Fibroblast of upper back skin (primary cell): ENCODE measurements around the gene RASSF8.

Experiments
- DNase-seq: peaks from one replicate; pipeline ENCODE4 v3.0.0-alpha.2; 2013

RASSF8 gene

GRCh38 chr12:26062006-26062405 is 103.5 kb downstream of the RASSF8 start:
- no peak for DNase-seq

GRCh38 chr12:26062566-26062965 is 104.1 kb downstream of the RASSF8 start:
- peak; percentile 83 for DNase-seq

- DNase-seq: no peak
Measured at GRCh38 chr12:26065451-26065850, 107.0 kb downstream of the RASSF8 start.

- no peak for DNase-seq
Measured at GRCh38 chr12:26068503-26068902, 110.0 kb downstream of the RASSF8 start.

DNA sequence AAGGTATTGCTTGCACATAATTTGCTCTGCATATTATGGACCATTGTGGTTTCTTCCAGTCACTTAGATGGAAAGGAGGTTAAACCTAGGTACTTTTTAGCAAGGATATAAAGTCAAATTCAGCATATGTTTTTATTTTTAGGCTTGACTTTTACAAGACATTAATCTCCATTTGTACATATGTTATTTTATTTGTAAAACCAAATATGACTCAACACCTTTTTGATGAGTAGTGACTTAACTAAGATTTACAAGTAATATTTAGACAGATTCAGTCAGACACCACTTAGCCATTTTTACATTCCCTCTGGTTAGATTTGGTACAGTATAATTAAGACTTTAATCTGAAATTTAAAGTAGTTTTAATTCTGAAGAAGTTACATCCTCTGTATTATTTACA is 111.3 kb downstream of the RASSF8 start:
- no peak for DNase-seq

- peak; percentile 33 for DNase-seq
Measured at GRCh38 chr12:26077915-26078702, 119.6 kb downstream of the RASSF8 start.

DNA sequence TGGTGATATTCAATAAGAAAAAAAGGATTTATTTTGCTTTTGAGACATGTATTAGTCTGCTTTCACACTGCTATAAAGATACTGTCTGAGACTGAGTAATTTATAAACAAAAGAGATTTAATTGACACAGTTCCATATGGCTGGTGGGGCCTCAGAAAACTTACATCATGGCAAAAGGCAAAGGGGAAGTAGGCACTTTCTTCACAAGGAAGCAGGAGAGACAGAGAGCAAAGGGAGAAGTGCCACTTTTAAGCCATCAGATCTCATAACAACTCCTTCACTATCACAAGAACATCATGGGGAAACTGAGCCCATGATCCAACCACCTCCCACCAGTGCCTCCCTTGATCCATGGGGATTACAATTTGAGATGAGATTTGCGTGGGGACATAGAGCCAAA is 122.4 kb downstream of the RASSF8 start:
- no peak for DNase-seq

DNA sequence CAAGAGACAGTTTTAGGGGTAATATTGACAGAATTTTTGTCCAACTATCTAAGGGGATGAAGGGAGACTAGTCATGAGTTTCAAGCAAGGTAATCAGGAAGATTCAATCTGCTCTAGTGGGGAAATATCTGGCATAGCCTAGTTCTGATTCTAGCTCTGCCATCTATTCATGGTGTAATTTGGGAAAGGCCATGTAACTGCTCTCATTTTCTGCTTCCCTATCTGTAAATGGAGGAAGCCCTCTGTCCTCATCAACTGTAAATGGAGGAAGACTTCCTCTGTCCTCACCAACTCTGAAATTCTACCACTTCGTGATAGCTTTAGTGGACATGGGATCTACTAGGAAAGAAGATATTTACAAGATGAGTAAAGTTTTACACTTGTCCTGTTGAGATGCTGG is 128.5 kb downstream of the RASSF8 start:
- no peak for DNase-seq

- DNase-seq: no peak
Measured at GRCh38 chr12:26088998-26089397, 130.5 kb downstream of the RASSF8 start.

- DNase-seq: peak; percentile 59
Measured at GRCh38 chr12:26090836-26091510, 132.5 kb downstream of the RASSF8 start.

DNA sequence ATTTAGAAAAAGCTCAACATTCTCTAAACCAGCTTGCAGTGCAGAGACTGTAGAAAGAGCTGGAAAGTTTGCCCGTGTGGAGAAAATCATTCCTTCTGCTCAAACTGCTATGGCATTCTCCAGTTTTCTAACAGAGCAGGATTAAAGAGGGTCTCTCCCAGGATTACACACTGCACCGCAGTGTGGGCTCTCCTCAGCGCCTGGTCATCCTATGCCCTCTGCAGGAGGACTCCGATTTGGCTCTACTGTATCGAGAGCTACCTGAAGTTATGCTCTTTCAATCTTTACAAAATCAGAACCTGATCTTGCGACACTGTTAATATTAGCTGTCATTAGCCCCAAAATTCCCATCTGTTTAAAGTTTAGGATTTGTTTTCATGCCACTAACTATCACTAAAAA is 133.3 kb downstream of the RASSF8 start:
- no peak for DNase-seq

- DNase-seq: peak; percentile 57
Measured at GRCh38 chr12:26092346-26093105, 134.0 kb downstream of the RASSF8 start.

- no peak for DNase-seq
Measured at GRCh38 chr12:26095186-26095585, 136.7 kb downstream of the RASSF8 start.

- no peak for DNase-seq
Measured at GRCh38 chr12:26096036-26096435, 137.6 kb downstream of the RASSF8 start.

DNA sequence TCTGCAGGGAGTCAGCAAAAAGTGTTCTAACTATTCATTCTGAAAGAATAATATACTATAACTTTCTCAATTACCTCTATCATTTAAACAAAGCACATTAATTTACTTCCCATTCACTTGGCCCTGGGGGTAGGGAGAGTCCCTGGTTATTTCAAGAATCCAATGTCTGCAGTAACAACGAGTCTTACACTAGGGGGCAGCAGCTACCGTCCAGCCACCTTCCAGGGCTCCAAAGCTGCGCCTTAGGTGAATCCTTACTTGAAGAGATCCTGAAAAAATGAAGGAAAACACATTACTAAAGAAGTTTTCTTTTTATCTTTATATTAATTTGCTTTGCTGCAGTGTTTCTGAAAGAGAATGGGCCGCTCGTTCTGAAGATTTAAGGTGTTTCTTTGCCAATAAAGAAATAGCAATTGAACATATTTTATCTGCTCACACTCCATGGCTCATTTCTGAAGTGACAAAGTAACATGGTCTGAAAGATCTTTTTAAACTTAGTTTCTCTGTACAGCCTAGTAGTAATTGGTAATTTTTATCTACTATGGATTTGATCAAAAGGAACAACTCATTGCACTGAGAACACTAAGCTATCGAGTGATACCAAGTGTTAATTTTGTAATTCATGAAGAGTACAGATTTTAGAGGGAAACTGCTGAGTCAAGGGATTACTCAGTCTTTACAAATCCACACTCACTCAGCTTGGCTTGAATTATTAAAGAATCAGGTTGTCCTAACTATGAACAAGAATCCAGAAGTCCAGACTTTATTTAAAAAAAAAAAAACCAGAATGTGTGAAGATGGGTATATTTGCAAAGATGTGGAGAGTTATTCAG is 138.8 kb downstream of the RASSF8 start:
- DNase-seq: peak; percentile 77

DNA sequence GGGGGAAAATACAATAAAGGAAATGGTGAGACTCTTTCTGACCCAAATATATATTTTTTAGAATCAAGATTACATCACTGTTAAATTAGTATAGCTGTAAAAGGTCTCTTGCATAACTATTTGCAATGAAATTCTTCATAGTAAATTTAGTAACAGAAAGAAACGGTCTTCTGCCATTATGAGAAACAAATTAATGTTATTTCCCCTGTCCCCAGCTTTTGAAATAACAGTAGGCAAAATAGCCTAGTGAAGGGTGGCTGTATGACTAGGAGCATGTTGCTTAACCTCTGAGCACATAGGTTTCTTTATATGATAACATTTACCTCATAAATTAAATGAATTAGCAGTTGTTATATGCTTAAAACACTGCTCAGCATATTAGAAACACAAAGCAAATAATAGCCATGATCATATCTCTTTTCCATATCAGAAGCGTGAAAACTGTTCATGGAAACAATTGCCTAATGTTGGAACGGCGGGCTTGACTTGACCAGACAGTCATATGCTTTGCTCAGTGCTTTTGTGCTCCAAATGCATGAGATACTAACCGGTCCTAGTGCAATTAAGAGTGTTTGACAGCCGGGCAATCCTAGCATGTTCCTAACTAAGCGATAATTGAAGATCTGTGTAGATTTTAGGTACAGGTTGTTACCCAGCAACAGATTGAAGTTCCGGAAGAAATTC is 142.3 kb downstream of the RASSF8 start:
- DNase-seq: no peak

DNA sequence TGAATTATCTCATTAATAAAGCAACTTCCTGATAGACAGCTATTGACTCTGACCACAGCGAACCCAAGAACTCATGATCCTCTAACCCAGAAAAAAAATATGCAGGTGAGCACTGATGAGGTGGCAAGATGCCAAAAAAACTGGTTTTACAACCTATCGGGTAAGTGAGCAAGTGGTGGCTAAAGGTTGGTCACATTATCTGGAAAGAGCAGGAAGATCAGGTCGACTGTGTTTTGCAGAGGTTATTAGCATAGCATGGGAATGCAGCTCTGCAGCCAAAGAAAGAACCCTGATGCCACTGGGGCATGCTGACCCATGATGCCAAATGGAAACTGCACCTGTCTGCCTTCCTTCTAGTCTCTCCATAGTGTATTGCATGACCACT is 142.9 kb downstream of the RASSF8 start:
- DNase-seq: no peak

GRCh38 chr12:26101763-26102162 is 143.3 kb downstream of the RASSF8 start:
- no peak for DNase-seq

DNA sequence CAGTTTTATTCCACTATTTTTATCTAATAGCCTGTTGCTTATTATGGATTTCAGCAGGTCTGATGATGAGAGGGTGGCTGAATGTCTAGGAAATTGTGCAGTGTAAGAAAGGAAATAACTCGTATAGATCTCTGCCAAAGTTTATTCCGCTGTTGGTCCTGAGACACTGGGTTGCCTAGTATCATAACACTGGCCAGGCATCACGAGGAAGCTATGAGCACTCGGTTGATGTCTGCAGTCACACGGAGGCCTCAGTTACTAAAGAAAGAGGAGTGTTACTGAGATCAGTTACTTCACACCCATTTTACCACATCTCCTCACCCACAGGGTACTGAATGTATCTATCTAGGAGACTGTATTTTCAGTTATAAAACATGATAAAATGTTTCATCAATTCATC is 144.5 kb downstream of the RASSF8 start:
- DNase-seq: no peak

DNA sequence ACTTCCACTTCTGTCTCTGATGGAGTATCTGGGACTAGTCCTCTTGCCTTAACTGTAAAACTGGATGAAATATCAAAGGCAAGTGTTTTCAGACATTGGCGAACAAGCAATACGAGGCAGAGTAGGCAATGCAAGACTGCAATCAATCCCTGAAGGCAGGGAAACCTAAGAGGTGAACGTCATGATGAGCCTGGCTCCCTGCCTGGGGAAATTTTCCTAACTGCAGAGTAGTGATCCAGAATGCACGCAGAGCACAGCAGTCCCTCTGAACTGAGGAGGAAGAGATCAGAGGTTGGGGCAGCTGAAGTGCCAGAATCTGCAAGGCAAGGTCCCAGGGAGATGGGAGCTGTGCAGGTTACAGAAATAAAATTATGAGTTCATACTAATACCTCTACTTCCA is 147.9 kb downstream of the RASSF8 start:
- DNase-seq: no peak

- no peak for DNase-seq
Measured at GRCh38 chr12:26108915-26109314, 150.4 kb downstream of the RASSF8 start.

DNA sequence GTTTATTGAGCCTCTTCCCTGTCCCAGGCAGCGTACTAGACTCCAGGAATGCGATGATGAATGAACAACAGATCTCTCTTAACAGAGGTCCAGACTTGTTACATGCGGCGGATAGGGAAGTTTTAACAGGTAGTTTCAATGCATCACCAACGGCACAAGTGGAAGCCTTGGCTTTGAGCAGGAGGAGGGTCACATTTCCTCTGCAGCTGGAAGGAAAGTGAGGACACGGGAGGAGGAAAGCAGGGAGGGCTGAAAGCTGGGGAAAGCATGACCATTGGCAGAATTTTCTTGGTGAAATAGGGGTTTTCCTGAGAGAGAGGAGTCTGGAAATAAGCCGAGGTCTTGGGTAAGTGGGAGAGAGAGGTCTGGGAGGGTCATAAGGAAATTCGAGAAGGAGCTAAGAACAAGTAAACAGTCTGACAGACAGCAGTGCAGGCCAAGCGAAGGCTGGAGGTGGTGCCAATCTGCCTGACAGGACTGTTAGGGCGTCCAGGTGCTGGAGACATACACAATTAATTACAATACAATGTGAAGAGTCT is 150.9 kb downstream of the RASSF8 start:
- no peak for DNase-seq
